IMR-90 (cell line): ENCODE results near the gene QTRT2. TPM values are rescaled to one million over a fixed set of nuclear protein-coding genes. Genes with fewer than 3 reads are reported as not detected.
A peak's percentile ranks its signal among the peaks of the same experiment; 100 is the strongest.

Experiments
- ATAC-seq: fragments of 200-7000 bp; cut with Tn5 transposase; 2 replicates; pipeline ENCODE4 v1.9.1; 2020; ENCODE audit warnings: low read depth, mild to moderate bottlenecking, moderate library complexity
- BruUV-seq: library from RNA; stranded (reverse); fragments of 400-500 nt; replicated peaks from 2 replicates; lab custom pipeline; 2021; lab: Mats Ljungman, UMichigan
- CTCF ChIA-PET: fragments of 300-600 bp; formaldehyde crosslinking; extraction: SDS; loops from one replicate; lab custom pipeline; 2021; ENCODE audit warnings: antibody characterized with exemption; lab: Yijun Ruan, JAX
- POLR2A ChIA-PET: fragments of 300-600 bp; sonication (Branson Sonifier 250); formaldehyde crosslinking; loops from one replicate; lab custom pipeline; 2022; ENCODE audit warnings: antibody characterized with exemption; ENCODE audit not compliant: unreplicated experiment; lab: Charles Lee
- DNase-seq: peaks from one replicate; pipeline ENCODE4 v3.0.0; 2013
- H2AFZ ChIP-seq: replicated peaks from 2 replicates; pipeline ENCODE3; 2013; ENCODE audit warnings: low read length, mild to moderate bottlenecking; ENCODE audit not compliant: poor library complexity
- H2AK5ac ChIP-seq: 2 replicates; pipeline ENCODE4 v1.6.1; 2013; ENCODE audit warnings: low read depth, low read length, inconsistent platforms
- H2AK9ac ChIP-seq: replicated peaks from 2 replicates; pipeline ENCODE3; 2013; ENCODE audit warnings: mild to moderate bottlenecking, low read depth, low read length, moderate library complexity; ENCODE audit not compliant: poor library complexity
- H2BK120ac ChIP-seq: 2 replicates; pipeline ENCODE4 v1.6.1; 2013; ENCODE audit warnings: low read depth, low read length, inconsistent platforms
- H2BK15ac ChIP-seq: 3 replicates; pipeline ENCODE4 v1.6.1; 2013; ENCODE audit warnings: low read depth, low read length, inconsistent platforms
- H2BK20ac ChIP-seq: 2 replicates; pipeline ENCODE4 v1.6.1; 2013; ENCODE audit warnings: low read depth, mild to moderate bottlenecking, inconsistent platforms, low read length, moderate library complexity
- H2BK5ac ChIP-seq: 2 replicates; pipeline ENCODE4 v1.6.1; 2013; ENCODE audit warnings: mild to moderate bottlenecking, low read depth, low read length, inconsistent platforms; ENCODE audit not compliant: poor library complexity, severe bottlenecking
- H3K14ac ChIP-seq: replicated peaks from 2 replicates; pipeline ENCODE4 v1.6.1; 2013; ENCODE audit warnings: low read depth, low read length, inconsistent platforms
- H3K18ac ChIP-seq: 2 replicates; pipeline ENCODE4 v1.6.1; 2013; ENCODE audit warnings: low read depth, low read length, control low read depth
- H3K23ac ChIP-seq: 2 replicates; pipeline ENCODE4 v1.6.1; 2013; ENCODE audit warnings: low read depth, low read length, inconsistent platforms
- H3K27ac ChIP-seq: 2 replicates; pipeline ENCODE4 v1.5.1; 2013; ENCODE audit warnings: mild to moderate bottlenecking, control low read depth, low read length; ENCODE audit not compliant: insufficient read depth
- H3K27me3 ChIP-seq: 2 replicates; pipeline ENCODE4 v1.6.1; 2013; ENCODE audit warnings: low read length; ENCODE audit not compliant: control insufficient read depth, insufficient read depth
- H3K36me3 ChIP-seq: 2 replicates; pipeline ENCODE4 v1.6.1; 2013; ENCODE audit warnings: low read length, mixed read lengths; ENCODE audit not compliant: control insufficient read depth, insufficient read depth
- H3K4ac ChIP-seq: 2 replicates; pipeline ENCODE4 v1.6.1; 2013; ENCODE audit warnings: low read depth, low read length, inconsistent platforms
- H3K4me1 ChIP-seq: 2 replicates; pipeline ENCODE4 v1.6.1; 2013; ENCODE audit warnings: low read length, mixed read lengths; ENCODE audit not compliant: control insufficient read depth, insufficient read depth
- H3K4me2 ChIP-seq: 2 replicates; pipeline ENCODE4 v1.6.1; 2013; ENCODE audit warnings: low read depth, mild to moderate bottlenecking, control low read depth, low read length, moderate library complexity
- H3K4me3 ChIP-seq: 2 replicates; pipeline ENCODE4 v1.5.1; 2013; ENCODE audit warnings: low read depth, mild to moderate bottlenecking, control low read depth, low read length, moderate library complexity; ENCODE audit not compliant: insufficient read depth
- H3K56ac ChIP-seq: 2 replicates; pipeline ENCODE4 v1.6.1; 2013; ENCODE audit warnings: low read length, inconsistent platforms; ENCODE audit not compliant: insufficient read depth; ENCODE audit errors: extremely low read depth
- H3K79me1 ChIP-seq, 2 experiments: 2 replicates each; pipeline ENCODE4 v1.6.1; 2013; ENCODE audit warnings: low read length in 2 of 2, inconsistent platforms in 1 of 2, low read depth in 1 of 2
- H3K9ac ChIP-seq: 2 replicates; pipeline ENCODE4 v1.6.1; 2013; ENCODE audit warnings: low read depth, low read length, control low read depth
- H3K9me1 ChIP-seq: 2 replicates; pipeline ENCODE4 v1.6.1; 2013; ENCODE audit warnings: low read length, inconsistent platforms; ENCODE audit not compliant: insufficient read depth
- H3K9me3 ChIP-seq: 2 replicates; pipeline ENCODE4 v1.6.1; 2013; ENCODE audit warnings: low read length; ENCODE audit not compliant: control insufficient read depth, insufficient read depth
- H4K20me1 ChIP-seq: 2 replicates; pipeline ENCODE4 v1.6.1; 2013; ENCODE audit warnings: low read length, inconsistent platforms; ENCODE audit not compliant: insufficient read depth
- H4K5ac ChIP-seq: 2 replicates; pipeline ENCODE4 v1.6.1; 2013; ENCODE audit warnings: mild to moderate bottlenecking, low read depth, low read length, control low read depth
- H4K8ac ChIP-seq, 2 experiments: 2 replicates each; pipeline ENCODE4 v1.6.1; 2013; ENCODE audit warnings: low read depth in 2 of 2, low read length in 2 of 2, control low read depth in 1 of 2, inconsistent platforms in 1 of 2
- H4K91ac ChIP-seq: 2 replicates; pipeline ENCODE4 v1.6.1; 2013; ENCODE audit warnings: low read depth, low read length, inconsistent platforms; ENCODE audit not compliant: insufficient read depth
- BHLHE40 ChIP-seq: fragments of 150-350 bp; IDR thresholded peaks from 2 replicates; pipeline ENCODE4 v1.6.1; 2016; ENCODE audit warnings: mild to moderate bottlenecking, low read depth, low read length
- CEBPB ChIP-seq: IDR thresholded peaks from 2 replicates; pipeline ENCODE4 v1.6.1; 2012; ENCODE audit warnings: low read depth, low read length, improper control_type of control experiment
- CHD1 ChIP-seq: IDR thresholded peaks from 2 replicates; pipeline ENCODE4 v1.6.1; 2012; ENCODE audit warnings: low read depth, low read length, improper control_type of control experiment
- CTCF ChIP-seq: conservative IDR thresholded peaks from 2 replicates; pipeline ENCODE4 v1.5.1; 2012; ENCODE audit warnings: mild to moderate bottlenecking, low read depth, low read length, improper control_type of control experiment
- ELK1 ChIP-seq: fragments of 150-350 bp; IDR thresholded peaks from 2 replicates; pipeline ENCODE4 v1.6.1; 2016; ENCODE audit warnings: low read depth, mild to moderate bottlenecking, low read length, moderate library complexity, borderline replicate concordance
- FOS ChIP-seq: fragments of 150-350 bp; IDR thresholded peaks from 2 replicates; pipeline ENCODE4 v1.6.1; 2016; ENCODE audit warnings: low read depth, low read length
- MAFK ChIP-seq: IDR thresholded peaks from 2 replicates; pipeline ENCODE4 v1.6.1; 2012; ENCODE audit warnings: low read depth, low read length, improper control_type of control experiment
- MAZ ChIP-seq: IDR thresholded peaks from 2 replicates; pipeline ENCODE4 v1.6.1; 2012; ENCODE audit warnings: low read depth, mild to moderate bottlenecking, low read length, improper control_type of control experiment, moderate library complexity, borderline replicate concordance
- MXI1 ChIP-seq: IDR thresholded peaks from 2 replicates; pipeline ENCODE4 v1.6.1; 2012; ENCODE audit warnings: low read depth, mild to moderate bottlenecking, low read length, moderate library complexity, borderline replicate concordance
- NFE2L2 ChIP-seq: fragments of 150-350 bp; IDR thresholded peaks from 2 replicates; pipeline ENCODE4 v1.6.1; 2016; ENCODE audit warnings: low read depth, mild to moderate bottlenecking, low read length
- POLR2A ChIP-seq: IDR thresholded peaks from 2 replicates; pipeline ENCODE4 v1.6.1; 2012; ENCODE audit warnings: mild to moderate bottlenecking, low read depth, low read length
- RAD21 ChIP-seq: IDR thresholded peaks from 2 replicates; pipeline ENCODE4 v1.6.1; 2012; ENCODE audit warnings: low read length, improper control_type of control experiment
- RCOR1 ChIP-seq: IDR thresholded peaks from 2 replicates; pipeline ENCODE4 v1.6.1; 2012; ENCODE audit warnings: mild to moderate bottlenecking, low read length, improper control_type of control experiment; ENCODE audit not compliant: insufficient replicate concordance
- RFX5 ChIP-seq: IDR thresholded peaks from 2 replicates; pipeline ENCODE4 v1.8.0; 2012; ENCODE audit warnings: low read depth, mild to moderate bottlenecking, low read length, moderate library complexity
- SMC3 ChIP-seq: fragments of 150-350 bp; IDR thresholded peaks from 2 replicates; pipeline ENCODE4 v1.6.1; 2016; ENCODE audit warnings: low read depth, mild to moderate bottlenecking, antibody characterized with exemption, low read length, moderate library complexity
- WGBS, 2 experiments: methylation state at CpG; one replicate each; pipeline versions ENCODE4 v1.1.5 to v1.1.7; 2013; ENCODE audit warnings: missing lambda C conversion rate in 2 of 2; ENCODE audit not compliant: insufficient read length in 1 of 2; ENCODE audit errors: extremely low coverage in 2 of 2; 5-methylcytosine and 5-hydroxymethylcytosine counted together
- dilution Hi-C: fragments of 300-500 bp; cut with HindIII; formaldehyde crosslinking; loops from one replicate; pipeline ENCODE4 v1.14.3; 2018; ENCODE audit warnings: low sequenced_read_pairs; ENCODE audit not compliant: unreplicated experiment
- in situ Hi-C: fragments of 300-500 bp; cut with MboI; formaldehyde crosslinking; loops from 3 replicates; pipeline ENCODE4 v1.14.3; 2019; ENCODE audit warnings: low sequenced_read_pairs, inconsistent platforms, mixed read lengths
- intact Hi-C: fragments of 100-400 bp; cut with micrococcal nuclease; formaldehyde crosslinking; loops from 2 replicates; pipeline ENCODE4 v1.10.0; 2022
- polyA plus RNA-seq, 3 experiments: library from polyadenylated mRNA; depleted of rRNA; stranded (reverse); fragments of >200 nt; gene quantifications; 2 replicates each; pipeline ENCODE4 v1.2.3, GENCODE V29; 2012; ENCODE audit warnings: low replicate concordance in 1 of 3
- total RNA-seq: library from RNA; depleted of rRNA; stranded (reverse); fragments of >200 nt; gene quantifications from 2 replicates; pipeline ENCODE4 v1.2.3, GENCODE V29; 2012
- TF ChIP-seq, protein P1 (sequence below): fragments of 150-350 bp; IDR thresholded peaks from 2 replicates; pipeline ENCODE4 v1.6.1; 2017; ENCODE audit warnings: mild to moderate bottlenecking, antibody characterized with exemption, low read length, low read depth

Gene QTRT2
- total and polyA plus RNA-seq, 2 of the 4 experiments (the other 2 are of a cell fraction), result 7.3 to 15.6 TPM

DNA sequence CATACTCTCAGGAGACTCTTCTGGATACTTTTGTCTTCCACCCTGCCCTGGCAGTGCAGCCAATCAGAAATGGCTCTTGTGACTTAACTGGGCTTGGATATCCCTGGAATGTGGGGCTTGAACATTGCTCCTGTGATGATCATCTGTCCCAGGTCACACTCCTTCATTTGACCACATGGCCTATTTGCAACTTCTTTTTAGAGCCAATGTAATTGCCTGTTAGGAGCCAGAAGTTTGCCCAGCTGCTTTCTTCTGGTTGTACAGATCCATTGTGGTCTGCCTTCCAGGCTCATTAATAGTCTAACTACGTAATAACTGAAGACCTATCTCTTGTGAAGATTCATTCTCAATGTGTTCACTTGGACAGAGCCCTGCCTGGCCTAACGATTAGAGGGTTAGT is 29.8 kb downstream of the QTRT2 start:
- no peak overlapping the region for H3K18ac ChIP-seq
- dilution Hi-C loops, result no loop called here
- no peak overlapping the region for H3K23ac ChIP-seq
- H4K91ac ChIP-seq, result no peak overlapping the region
- H3K56ac ChIP-seq, result no peak overlapping the region
- H2BK5ac ChIP-seq, result no peak overlapping the region
- ChIA-PET CTCF (no interaction called here), POLR2A (no interaction called here)
- TF ChIP-seq MAFK (no peak), BHLHE40 (no peak), MXI1 (no peak), POLR2A (no peak), MAZ (no peak), FOS (no peak), RCOR1 (no peak), CEBPB (no peak), CTCF (no peak), CHD1 (no peak), ELK1 (no peak), RAD21 (no peak), RFX5 (no peak), NFE2L2 (no peak), SMC3 (no peak)
- TF ChIP-seq, protein P1, sequence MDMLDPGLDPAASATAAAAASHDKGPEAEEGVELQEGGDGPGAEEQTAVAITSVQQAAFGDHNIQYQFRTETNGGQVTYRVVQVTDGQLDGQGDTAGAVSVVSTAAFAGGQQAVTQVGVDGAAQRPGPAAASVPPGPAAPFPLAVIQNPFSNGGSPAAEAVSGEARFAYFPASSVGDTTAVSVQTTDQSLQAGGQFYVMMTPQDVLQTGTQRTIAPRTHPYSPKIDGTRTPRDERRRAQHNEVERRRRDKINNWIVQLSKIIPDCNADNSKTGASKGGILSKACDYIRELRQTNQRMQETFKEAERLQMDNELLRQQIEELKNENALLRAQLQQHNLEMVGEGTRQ, result no peak
- no peak for ATAC-seq
- H2BK120ac ChIP-seq, result no peak overlapping the region
- no peak overlapping the region for H2BK15ac ChIP-seq
- H2AFZ ChIP-seq, result no peak overlapping the region
- no peak overlapping the region for H3K9ac ChIP-seq
- H3K4me3 ChIP-seq, result no peak overlapping the region
- in situ Hi-C loops, result no loop called here
- no peak overlapping the region for H3K14ac ChIP-seq
- no peaks in the 10 kb centered on the region for H4K20me1 ChIP-seq
- WGBS, 2 experiments, result no CpG with 5 or more reads among the region's 2 CpGs
- no peak overlapping the region for H4K5ac ChIP-seq
- no peaks in the 10 kb centered on the region for H3K9me1 ChIP-seq
- no peak overlapping the region for H3K27ac ChIP-seq
- TSS peak; percentile 53 for BruUV-seq
- H2AK9ac ChIP-seq, result peak overlapping the region; percentile 31
- H4K8ac ChIP-seq, result no peak overlapping the region
- no peak overlapping the region for H3K4me2 ChIP-seq
- H3K9me3 ChIP-seq, result no peaks in the 10 kb centered on the region
- H2AK5ac ChIP-seq, result no peak overlapping the region
- H3K4me1 ChIP-seq, result no peaks in the 10 kb centered on the region
- DNase-seq, result no peak
- H3K79me1 ChIP-seq, result no peaks in the 10 kb centered on the region
- intact Hi-C loops, result no loop called here
- H3K4ac ChIP-seq, result no peak overlapping the region
- no peak overlapping the region for H2BK20ac ChIP-seq
- H3K27me3 ChIP-seq, result no peaks in the 10 kb centered on the region
- H3K36me3 ChIP-seq, result peaks cover 14% of the 10 kb centered on the region
